DOHH2 (cell line): Measurements from ENCODE around the gene MDP1.

ENCODE experiments used
- H3F3A ChIP-seq: fragments of 200-600 bp; sonication (generic), shearing (Covaris generic); 2 replicates; pipeline ENCODE4 v1.6.0; 2016; ENCODE audit warnings: antibody characterized with exemption, mild to moderate bottlenecking; ENCODE audit not compliant: control insufficient read depth, insufficient read depth
- H3K27ac ChIP-seq: fragments of 200-600 bp; sonication (generic); 2 replicates; pipeline ENCODE4 v1.5.1; 2014; ENCODE audit warnings: low read depth, mild to moderate bottlenecking, low read length, moderate library complexity
- H3K27me3 ChIP-seq: fragments of 200-600 bp; sonication (generic); 2 replicates; pipeline ENCODE4 v1.6.1; 2014; ENCODE audit warnings: mild to moderate bottlenecking, low read length, mixed read lengths; ENCODE audit not compliant: control insufficient read depth
- H3K36me3 ChIP-seq: fragments of 200-600 bp; sonication (generic); 2 replicates; pipeline ENCODE4 v1.6.1; 2014; ENCODE audit warnings: mild to moderate bottlenecking, low read length, moderate library complexity, mixed read lengths; ENCODE audit not compliant: control insufficient read depth
- H3K4me1 ChIP-seq: fragments of 200-600 bp; sonication (generic); 2 replicates; pipeline ENCODE4 v1.6.1; 2014; ENCODE audit warnings: mild to moderate bottlenecking, low read length, mixed read lengths; ENCODE audit not compliant: control insufficient read depth
- H3K4me2 ChIP-seq: fragments of 200-600 bp; sonication (generic); 2 replicates; pipeline ENCODE4 v1.6.0; 2014; ENCODE audit warnings: mild to moderate bottlenecking, low read length, moderate library complexity
- H3K4me3 ChIP-seq: fragments of 200-600 bp; sonication (generic); 2 replicates; pipeline ENCODE4 v1.5.1; 2014; ENCODE audit warnings: mild to moderate bottlenecking, low read length, mixed read lengths
- H3K79me2 ChIP-seq: fragments of 200-600 bp; sonication (generic); 2 replicates; pipeline ENCODE4 v1.6.1; 2014; ENCODE audit warnings: mild to moderate bottlenecking, low read length, mixed read lengths; ENCODE audit not compliant: control insufficient read depth
- H3K9me2 ChIP-seq: fragments of 200-600 bp; sonication (generic); replicated peaks from 2 replicates; pipeline ENCODE4 v1.6.1; 2014; ENCODE audit warnings: mild to moderate bottlenecking, low read length, mixed read lengths; ENCODE audit not compliant: control insufficient read depth
- H3K9me3 ChIP-seq: fragments of 200-600 bp; sonication (generic); 2 replicates; pipeline ENCODE4 v1.6.1; 2014; ENCODE audit warnings: antibody characterized with exemption, low read length, mixed read lengths; ENCODE audit not compliant: control insufficient read depth, insufficient read depth
- H4K20me1 ChIP-seq: fragments of 200-600 bp; sonication (generic); 2 replicates; pipeline ENCODE4 v1.6.0; 2014; ENCODE audit warnings: low read depth, mild to moderate bottlenecking, antibody characterized with exemption, low read length, moderate library complexity; ENCODE audit not compliant: control insufficient read depth, insufficient read depth
- CTCF ChIP-seq: fragments of 200-600 bp; sonication (generic); IDR thresholded peaks from one replicate; pipeline ENCODE4 v1.5.1; 2014; ENCODE audit warnings: antibody characterized with exemption, mild to moderate bottlenecking, low read depth, low read length; ENCODE audit not compliant: poor library complexity, severe bottlenecking
- EZH2phosphoT487 ChIP-seq: fragments of 200-600 bp; sonication (generic); IDR thresholded peaks from 2 replicates; pipeline ENCODE4 v1.6.1; 2017; ENCODE audit warnings: borderline replicate concordance, mild to moderate bottlenecking, antibody characterized with exemption, low read length, moderate library complexity, mixed read lengths

The MDP1 gene

GRCh38 chr14:24212924-24213865 is 2.7 kb downstream of the MDP1 start, which contains the start of gene CHMP4A:
Gene CHMP4A, minus strand, starts transcription at chr14:24213488. Its CDS starts 49 bp downstream, at chr14:24213439.
- TF ChIP-seq EZH2phosphoT487 = no peak
- no peak for TF ChIP-seq CTCF
- Histone ChIP-seq H3K4me3 (peak within 1 kb of the TSS; percentile 99), H3K9me2 (no peaks in the 10 kb centered on the region), H3K79me2 (peaks cover 35% of the 10 kb centered on the region), H3K4me2 (peak within 1 kb of the TSS; percentile 82), H3K27ac (peak within 1 kb of the TSS; percentile 87), H4K20me1 (no peaks in the 10 kb centered on the region), H3F3A (peaks cover 25% of the 10 kb centered on the region), H3K9me3 (no peaks in the 10 kb centered on the region), H3K36me3 (peaks cover 55% of the 10 kb centered on the region), H3K27me3 (no peaks in the 10 kb centered on the region), H3K4me1 (peaks cover 31% of the 10 kb centered on the region)

GRCh38 chr14:24211311-24211710 is 4.6 kb downstream of the MDP1 start:
- Histone ChIP-seq H3K27me3 (no peaks in the 10 kb centered on the region), H3K27ac (no peak overlapping the region), H3K4me3 (no peak overlapping the region), H3K9me2 (no peaks in the 10 kb centered on the region), H3K9me3 (no peaks in the 10 kb centered on the region), H3K36me3 (peaks cover 68% of the 10 kb centered on the region), H4K20me1 (no peaks in the 10 kb centered on the region), H3F3A (peaks cover 17% of the 10 kb centered on the region), H3K4me2 (peak overlapping the region; percentile 82; the same call in 1 of the 2 replicates), H3K4me1 (peaks cover 31% of the 10 kb centered on the region), H3K79me2 (peaks cover 38% of the 10 kb centered on the region)
- TF ChIP-seq EZH2phosphoT487 = no peak
- TF ChIP-seq CTCF = no peak

GRCh38 chr14:24207625-24208024 is 8.2 kb downstream of the MDP1 start:
- H3F3A ChIP-seq = 0 out of 2 replicates have a peak, but pooled peaks cover 6% of the 10 kb centered on the region
- no peak overlapping the region for H3K4me3 ChIP-seq
- H3K36me3 ChIP-seq = peaks cover 82% of the 10 kb centered on the region
- H3K27ac ChIP-seq = no peak overlapping the region
- peaks cover 5% of the 10 kb centered on the region; the same call in 1 of the 2 replicates for H3K9me3 ChIP-seq
- H3K27me3 ChIP-seq = no peaks in the 10 kb centered on the region
- H4K20me1 ChIP-seq = no peaks in the 10 kb centered on the region
- TF ChIP-seq EZH2phosphoT487 = no peak
- TF ChIP-seq CTCF = no peak
- H3K79me2 ChIP-seq = peaks cover 22% of the 10 kb centered on the region
- no peak overlapping the region for H3K4me2 ChIP-seq
- H3K9me2 ChIP-seq = no peaks in the 10 kb centered on the region
- peaks cover 9% of the 10 kb centered on the region for H3K4me1 ChIP-seq
